HG02852 (cell line): ENCODE measurements around the gene BMAL1.

ENCODE experiments used
- ATAC-seq: cut with Tn5 transposase; IDR thresholded peaks from one replicate; pipeline ENCODE4 v1.9.1; 2021; ENCODE audit warnings: mild to moderate bottlenecking, moderate library complexity; ENCODE audit not compliant: unreplicated experiment

Gene BMAL1

DNA sequence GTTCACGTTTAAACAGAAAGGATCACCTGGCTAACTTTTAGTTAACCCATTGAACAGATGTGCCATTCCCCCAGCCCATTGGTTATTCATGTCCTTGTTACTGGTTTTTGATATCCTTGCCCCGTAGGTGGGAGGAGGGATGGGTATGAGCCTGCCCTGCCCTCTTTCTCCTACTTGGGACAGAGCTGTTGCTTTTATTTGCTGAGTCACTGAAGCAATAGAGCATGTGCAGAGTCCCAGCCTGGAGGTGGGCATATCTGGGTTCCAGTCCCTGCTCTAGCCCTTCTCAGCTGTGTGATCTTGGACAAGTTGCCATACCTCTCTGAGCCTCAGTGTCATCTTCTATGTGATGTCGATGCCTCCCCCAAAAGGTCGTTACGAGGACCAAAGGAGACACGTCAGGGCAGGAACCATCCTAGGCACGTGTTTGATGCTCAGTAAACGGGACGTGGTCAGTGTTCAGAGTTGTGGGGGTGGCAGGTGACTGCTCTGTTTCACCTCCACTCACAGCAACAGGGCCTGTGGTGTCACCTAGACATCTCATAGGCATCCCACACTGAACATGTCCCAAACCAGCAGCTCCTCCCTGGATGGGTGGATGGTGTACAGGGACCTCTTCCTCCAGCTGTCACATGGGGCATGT is 61.0 kb downstream of the BMAL1 start:
- no peak for ATAC-seq

- ATAC-seq: no peak
These were observed 61.9 kb downstream of the BMAL1 start for GRCh38 chr11:13339195-13340153.

- no peak for ATAC-seq
These were observed 63.4 kb downstream of the BMAL1 start for GRCh38 chr11:13341026-13341425.

- peak; percentile 41 for ATAC-seq
These were observed 65.5 kb downstream of the BMAL1 start for GRCh38 chr11:13343067-13343466.

DNA sequence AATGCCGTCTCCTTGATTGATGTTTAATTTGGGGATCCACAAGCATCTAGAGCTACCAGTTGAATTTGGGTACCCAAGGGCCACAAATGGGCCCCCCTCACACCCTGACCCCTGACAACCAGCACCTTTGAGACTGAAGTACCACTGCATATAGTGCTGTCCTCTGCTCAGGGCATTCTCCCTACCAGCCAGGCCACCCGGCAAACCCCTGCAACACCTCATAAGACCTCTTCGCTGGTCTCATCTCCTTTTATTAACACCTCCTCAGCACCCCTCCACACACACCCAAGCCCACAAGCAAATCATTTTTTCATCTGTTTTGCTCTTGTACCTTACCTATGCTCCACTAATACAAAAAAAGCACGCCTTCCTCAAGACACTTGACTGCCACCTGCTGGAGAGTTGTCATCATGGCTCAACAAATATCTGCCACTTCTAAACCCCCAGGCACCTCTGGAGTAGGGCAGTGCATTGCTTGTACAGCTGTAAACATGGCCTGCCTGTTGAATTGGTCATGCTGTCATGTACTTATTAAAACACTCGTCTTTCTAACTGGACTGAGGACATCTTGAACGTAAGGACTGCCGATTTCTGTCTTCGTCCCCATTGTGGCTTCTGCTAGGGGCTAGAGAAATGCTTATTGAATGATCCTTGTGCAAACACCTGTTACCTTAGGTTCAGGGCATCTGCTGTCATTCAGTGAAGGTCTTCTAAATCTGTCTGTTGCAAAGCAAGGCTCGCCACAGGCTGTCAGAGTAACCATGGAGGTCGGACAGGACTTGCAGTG is 66.5 kb downstream of the BMAL1 start:
- peak; percentile 45 for ATAC-seq

DNA sequence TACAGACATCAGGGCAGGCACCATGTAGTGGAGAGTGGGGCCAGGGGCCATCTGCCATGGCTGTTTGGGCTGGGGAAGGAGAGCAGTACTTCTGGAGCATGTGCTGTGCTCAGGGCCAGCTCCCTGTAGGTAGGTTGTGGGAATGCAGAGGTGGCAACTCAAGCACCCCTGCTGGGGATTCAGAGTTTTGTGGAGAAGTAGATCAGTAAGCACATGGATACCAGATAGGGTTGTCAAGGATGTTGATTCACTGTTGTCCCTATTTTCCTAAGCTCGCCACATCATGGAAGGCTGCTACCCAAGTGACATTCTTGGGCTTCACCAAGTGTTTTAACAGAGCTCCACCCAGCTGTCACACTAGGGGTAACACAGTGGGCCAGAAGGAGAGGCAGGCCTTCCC is 67.2 kb downstream of the BMAL1 start:
- no peak for ATAC-seq

GRCh38 chr11:13346470-13346869 is 68.9 kb downstream of the BMAL1 start:
- no peak for ATAC-seq

DNA sequence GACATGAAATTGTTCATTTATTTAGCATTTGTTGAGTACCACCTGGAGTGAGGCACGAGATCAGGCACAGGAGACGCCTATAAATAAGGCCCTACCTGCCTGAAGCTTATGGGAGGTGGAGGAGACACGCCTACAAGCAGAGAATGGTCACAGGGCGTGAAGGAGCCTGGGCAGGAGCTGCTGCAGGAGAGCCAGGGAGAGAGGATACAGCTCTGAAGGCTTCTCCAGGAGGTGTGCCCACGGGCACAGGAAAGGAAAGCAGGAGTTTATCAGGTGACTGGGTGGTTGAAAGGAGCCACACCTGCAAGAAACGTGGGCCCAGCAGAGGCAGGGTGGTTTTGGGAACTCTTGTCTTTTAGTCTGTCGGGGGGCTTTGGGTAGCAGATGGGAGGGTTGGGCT is 70.3 kb downstream of the BMAL1 start:
- no peak for ATAC-seq

GRCh38 chr11:13348305-13348704 is 70.7 kb downstream of the BMAL1 start:
- peak; percentile 50 for ATAC-seq

- no peak for ATAC-seq
These were observed 71.5 kb downstream of the BMAL1 start for GRCh38 chr11:13349046-13349445.

- ATAC-seq: no peak
These were observed 72.0 kb downstream of the BMAL1 start for GRCh38 chr11:13349581-13349980.

DNA sequence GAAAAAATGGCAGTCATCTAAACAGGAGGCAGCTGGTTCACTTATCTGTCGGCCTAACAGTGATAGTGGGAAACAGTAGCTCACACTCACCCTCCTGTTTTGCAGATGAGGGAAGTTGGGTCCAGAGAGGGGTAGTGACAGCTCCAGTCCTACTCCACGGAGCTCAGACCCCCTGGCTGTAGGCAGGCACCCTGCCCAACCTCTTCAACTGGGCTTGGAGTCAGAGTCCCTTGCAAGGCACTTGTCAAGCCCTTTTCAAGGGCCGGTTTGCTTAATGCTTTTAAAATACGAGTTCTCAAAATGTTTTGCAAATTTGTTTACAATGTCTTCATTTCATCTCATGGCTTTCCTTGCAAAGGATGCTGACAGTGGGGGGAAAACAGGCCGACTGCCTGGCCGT is 75.1 kb downstream of the BMAL1 start:
- ATAC-seq: no peak

GRCh38 chr11:13354335-13354734 is 76.7 kb downstream of the BMAL1 start:
- ATAC-seq: no peak

DNA sequence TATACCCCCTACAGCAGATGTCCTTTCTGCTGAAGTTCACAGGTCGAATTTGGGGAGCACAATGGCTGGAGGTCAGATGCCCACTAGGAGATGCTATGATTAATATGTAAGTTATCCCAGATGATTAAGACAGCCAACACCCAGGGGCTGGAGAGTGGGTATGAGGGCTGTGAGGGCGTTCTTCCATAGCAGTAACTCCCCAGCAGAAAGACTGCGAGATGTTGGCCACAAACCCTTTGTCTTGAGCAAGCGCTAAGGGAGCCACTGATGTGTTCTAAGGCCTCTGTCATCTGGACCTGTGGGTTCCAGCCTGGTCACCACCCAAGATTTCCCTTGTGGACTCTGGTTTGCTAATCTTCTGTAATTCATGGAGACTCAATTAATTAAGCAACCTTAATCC is 77.6 kb downstream of the BMAL1 start:
- ATAC-seq: no peak

GRCh38 chr11:13357232-13357631 is 79.6 kb downstream of the BMAL1 start:
- no peak for ATAC-seq

GRCh38 chr11:13358596-13359270 is 81.1 kb downstream of the BMAL1 start:
- no peak for ATAC-seq

DNA sequence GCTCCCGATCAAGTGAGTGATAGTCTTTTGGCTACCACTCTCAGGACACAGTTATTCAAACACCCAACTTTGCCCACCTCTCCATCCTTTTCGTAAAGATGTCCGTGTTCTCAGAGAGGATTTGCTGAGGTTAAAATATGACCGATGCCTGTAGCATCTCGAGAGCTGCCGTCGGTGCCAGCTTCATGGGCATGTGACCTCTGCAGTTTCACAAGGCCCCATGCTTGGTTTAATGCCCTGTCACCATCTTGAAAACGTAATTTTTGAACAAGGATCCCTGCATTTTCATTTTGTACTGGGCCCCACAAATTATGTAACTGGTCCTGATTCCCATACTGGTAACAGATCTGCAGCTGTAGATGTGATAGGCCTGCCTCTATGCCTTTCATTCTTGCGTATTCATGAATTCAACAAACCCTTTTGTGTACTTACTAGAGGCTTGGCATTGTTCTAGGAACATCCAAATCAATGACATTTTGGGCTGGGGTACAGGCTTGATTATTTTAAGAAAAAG is 85.1 kb downstream of the BMAL1 start:
- ATAC-seq: no peak

DNA sequence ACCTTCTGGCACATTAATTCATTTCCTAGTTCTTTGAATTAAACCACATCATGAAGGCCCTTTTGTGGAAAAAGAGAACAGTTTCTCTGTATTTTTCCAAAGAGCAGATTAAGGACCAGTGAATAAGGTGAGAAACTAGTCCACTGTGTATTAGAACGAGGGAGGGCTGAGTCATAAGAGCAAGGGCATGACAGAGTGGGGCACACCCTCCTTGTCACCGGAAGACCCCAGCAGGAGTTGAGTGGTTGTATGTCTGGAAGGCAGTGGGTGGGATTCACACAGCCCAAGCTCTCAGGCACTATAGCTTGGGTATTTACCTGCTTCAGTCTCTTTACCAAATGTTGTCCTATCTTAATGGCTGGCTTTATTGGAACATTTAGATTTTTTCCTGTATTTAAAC is 86.8 kb downstream of the BMAL1 start:
- no peak for ATAC-seq

- ATAC-seq: peak; percentile 48
These were observed 88.9 kb downstream of the BMAL1 start for GRCh38 chr11:13366266-13367026.

DNA sequence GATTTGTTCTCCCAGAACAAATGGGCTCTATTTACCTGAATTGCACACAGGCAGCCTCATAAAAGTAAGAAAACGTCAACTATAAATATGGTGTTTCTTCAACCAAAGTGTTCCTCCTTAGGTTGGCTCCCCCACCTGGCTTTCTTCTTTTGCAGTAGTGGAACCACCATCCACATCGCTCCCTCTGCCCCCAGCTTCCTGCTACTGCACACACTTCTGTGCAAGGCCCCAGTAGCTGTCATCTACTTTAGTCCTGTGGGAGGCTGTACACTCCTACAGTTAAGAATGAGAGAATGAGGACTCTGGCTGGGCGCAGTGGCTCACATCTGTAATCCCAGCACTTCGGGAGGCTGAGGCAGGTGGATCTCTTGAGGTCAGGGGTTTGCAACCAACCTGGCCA is 89.5 kb downstream of the BMAL1 start:
- ATAC-seq: peak; percentile 62
